ENCODE data around the gene PTPN9.
A peak's percentile ranks its signal among the peaks of the same experiment; 100 is the strongest.
"Not testable (repeated sequence)": the region's sequence is repeated elsewhere in the genome, so short reads cannot be mapped to it uniquely, and the experiment has no call there.

The PTPN9 gene

DNA sequence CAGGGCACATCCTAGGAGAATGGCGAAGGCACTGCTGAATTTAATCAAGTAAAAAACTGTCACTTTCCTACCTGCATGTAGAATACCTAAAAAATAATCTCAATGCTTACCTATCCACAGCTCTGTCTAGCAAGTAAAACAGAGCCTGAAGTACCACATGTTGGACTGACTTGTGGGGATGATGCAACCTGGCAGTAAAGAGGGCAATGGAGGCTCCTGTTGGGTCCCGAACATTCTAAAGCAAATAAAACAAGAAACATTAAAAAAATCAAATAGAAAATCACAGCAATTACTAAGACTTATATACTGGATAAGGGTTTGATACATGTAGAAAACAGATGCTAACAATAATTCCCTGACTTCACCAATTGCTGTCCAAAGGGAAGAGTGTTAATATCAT, 56.1 kb downstream of the PTPN9 start:
- no peak for DNase-seq

DNA sequence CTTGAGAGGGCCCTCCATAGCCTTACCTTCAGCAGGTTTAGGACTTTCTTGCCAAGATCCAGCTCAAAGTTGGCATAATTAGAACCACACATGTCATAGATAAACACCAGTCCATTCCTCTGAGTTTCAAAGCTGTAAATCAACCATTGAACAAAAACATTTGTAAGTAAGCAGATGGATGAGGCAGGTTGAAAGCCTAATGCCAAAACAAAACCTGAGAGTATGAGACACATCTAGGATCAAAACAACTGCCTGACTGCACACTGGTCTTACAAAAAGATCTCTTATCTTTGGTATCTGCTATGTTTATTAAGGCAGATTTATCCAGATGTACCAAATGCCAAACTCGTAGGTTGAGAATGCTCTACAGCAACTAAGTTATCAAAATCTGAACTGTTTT, 61.9 kb downstream of the PTPN9 start:
- no peak for DNase-seq

DNA sequence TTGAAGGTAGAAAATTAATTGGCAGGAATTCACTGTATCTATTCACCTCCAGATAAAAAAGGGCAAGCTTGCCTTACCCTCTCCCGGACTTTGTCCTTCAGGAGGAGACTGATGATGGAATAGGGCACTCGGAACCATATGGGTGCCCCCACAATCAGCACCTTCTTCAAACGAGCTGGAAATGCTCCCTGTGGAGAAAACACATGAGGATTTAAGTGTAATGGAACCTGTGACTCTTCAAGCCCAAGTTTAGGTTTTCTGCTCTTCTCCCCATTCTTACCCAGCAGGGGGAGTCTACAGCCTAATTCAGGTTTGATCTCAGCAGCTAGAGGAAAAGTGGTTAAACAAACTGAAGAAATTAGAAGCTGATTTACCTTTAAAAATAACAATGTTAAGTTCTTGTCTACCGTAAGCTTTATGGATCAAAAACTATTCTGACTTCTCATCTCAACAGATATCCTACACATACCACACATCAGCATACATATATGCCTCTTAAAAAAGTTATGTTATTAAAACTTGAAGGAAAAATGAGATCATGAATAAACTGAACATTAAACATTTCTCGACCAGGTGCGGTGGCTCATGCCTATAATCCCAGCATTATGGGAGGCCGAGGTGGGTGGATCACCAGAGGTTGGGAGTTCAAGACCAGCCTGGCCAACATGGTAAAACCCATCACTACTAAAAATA, 70.1 kb downstream of the PTPN9 start:
- DNase-seq = no peak

DNA sequence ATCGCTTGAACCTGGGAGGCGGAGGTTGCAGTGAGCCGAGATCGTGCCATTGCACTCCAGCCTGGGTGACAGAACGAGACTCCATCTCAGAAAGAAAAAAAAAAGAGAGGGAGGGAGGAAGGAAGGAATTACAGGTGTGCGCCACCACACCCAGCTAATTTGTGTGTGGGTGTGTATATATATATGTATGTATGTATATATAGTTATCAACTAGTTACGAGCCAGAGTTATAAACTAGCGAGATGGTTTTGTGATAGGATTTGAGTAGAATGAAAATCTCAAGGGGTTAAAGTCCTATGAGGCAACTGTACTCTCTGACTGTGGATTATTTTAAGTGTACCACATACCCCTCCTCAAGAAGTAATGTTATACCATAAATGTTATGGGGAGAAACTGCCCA, 76.8 kb downstream of the PTPN9 start:
- DNase-seq = no peak

DNA sequence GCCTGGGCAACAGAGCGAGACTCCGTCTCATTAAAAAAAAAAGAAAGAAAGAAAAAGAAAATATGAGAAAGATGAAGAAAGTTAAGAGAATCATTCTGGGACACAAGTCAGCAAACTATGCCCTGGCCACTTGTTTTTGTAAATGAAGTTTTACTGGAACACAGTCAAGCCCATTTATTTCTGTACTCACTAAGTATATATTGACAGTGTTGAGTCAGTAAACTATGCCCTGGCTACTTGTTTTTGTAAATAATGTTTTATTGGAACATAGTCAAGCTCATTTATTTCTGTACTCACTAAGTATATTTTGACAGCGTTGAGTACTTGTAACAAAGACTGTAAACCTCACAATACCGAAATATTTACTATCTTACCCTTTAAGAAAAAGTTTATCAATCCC, 85.4 kb downstream of the PTPN9 start:
- DNase-seq = no peak

DNA sequence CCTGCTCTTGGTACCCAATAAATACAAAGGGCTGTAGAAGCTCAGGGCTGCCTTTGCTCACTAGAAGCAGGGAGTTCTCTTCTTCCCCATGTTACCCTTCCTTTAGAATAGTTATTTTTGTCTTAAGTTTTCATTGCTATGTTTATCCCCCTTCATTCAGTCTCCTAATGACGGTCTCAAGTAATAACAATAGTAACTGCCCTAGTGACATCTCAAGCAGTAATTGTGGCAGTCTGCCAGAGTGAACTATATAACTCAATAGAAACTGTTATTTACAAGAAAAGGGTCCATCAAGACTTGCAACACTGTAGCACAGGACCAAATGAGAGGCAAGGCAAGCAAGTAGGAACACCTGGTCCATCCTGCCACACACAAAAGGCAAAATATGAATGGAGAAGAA, 95.2 kb downstream of the PTPN9 start:
- DNase-seq = no peak

DNA sequence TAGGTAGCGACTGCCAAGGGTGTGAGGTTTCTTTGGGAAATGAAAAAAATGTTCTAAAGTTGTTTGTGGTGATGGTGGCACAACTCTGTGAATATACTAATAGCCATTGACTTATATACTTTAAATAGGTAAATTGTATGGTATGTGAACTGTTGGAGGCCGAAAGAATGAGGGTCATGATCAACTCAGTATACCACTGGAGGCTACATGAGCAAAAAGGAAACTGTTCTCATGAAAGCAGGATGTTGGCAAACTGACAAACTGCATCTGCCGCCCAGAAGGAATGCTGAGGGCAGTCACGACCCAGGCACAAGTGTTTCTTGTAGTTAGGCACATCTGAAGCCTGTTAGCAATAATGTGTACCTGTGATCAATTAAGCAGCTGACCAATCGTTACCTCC, 95.6 kb downstream of the PTPN9 start:
- not testable (repeated sequence) for DNase-seq

DNA sequence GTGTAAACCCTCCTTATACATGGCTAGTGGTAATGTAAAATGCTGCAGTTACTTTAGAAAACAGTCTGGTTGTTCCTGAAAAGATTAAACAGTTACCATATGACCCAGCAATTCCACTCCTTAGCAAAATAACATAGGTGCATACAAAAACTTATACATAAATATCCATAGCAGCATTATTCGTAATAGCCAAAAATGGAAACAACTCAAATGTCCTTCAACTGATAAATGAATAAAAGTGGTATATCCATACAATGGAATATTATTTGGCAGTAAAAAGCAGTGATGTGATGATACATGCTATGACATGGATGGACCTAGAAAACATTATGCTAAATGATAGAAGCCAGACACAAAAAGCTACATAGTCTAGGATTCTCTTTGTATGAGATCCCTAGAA, 96.0 kb downstream of the PTPN9 start:
- no peak for DNase-seq

DNA sequence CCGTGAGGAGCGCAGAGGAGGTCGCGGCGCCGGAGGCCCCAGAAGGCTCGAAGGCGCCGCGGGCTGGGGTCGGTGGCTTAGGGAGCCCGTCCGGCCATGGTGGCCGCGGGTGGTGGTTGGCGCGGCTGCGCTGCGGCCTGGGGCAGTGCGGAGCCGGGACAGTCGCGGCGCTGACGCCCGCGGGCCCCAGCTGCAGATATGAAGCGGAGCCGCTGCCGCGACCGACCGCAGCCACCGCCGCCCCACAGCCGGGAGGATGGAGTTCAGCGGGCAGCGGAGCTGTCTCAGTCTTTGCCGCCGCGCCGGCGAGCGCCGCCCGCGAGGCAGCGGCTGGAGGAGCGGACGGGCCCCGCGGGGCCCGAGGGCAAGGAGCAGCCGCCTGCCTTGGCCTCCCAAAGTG, 98.7 kb downstream of the PTPN9 start:
- not testable (repeated sequence) for DNase-seq

DNA sequence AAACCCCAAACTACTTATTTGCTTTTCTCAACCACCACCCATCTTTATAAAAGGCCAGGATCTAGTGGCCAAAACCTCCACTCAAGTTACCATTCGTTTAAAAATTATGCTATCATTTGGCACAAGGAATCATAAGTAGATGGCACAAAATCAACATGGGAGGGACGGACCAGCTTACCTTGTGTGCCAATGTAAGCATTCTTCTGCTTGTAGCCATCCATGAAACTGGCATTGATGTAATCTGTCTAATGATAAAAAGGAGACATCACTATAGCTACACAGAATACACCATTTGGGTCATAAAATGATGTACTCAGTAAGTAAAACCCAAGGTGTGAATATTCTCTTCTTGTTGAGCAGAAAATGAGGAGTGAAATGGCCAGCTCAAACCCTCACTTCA, 99.4 kb downstream of the PTPN9 start:
- no peak for DNase-seq

DNA sequence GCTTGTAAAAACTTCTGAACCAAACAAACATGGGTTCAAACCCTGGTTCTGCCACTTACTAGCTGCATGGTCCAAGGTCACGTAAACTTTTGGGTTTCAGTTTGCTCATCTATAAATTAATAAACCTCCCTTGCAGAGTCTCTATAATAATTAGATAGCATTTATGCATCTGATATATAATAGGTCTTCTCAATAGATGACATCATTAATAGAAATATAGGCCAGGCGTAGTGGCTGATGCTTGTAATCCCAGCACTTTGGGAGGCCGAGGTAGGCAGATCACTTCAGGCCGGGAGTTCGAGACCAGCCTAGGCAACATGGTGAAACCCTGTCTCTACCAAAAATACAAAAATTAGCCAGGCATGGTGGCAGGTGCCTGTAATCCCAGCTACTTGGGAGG, 102.0 kb downstream of the PTPN9 start:
- DNase-seq = not testable (repeated sequence)

DNA sequence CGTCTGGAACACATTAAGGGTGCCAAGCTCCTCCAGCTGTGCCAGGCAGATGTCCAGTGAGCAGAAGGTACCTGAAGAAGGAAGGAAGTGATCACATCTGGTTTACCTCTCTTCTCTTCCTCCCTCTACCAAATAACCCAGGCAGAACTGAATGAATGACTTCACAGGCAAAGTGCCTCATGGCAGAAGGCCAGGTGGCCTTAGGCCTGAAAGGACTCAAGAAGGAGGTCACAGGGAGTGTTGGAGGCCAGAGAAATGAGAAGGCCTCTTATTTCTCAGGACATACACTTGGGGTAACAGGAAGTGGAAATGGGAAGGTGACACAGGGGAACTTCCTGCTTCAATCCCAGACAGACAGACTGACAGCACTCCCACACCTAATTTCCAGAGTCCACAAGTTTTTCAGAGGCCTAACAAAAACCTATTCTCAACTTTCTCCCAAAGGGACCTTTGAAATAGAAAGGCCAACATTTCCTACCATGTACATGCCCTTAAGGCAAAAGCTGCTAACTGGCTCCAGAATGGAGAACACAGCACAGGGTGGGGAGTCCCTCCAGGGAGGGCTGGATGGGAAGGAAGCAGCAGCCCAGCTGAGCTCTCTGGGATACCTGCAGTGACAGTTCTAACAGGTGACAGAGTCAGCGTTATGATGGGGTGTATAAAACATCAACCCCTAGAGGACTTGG, 110.1 kb downstream of the PTPN9 start:
- DNase-seq = no peak

DNA sequence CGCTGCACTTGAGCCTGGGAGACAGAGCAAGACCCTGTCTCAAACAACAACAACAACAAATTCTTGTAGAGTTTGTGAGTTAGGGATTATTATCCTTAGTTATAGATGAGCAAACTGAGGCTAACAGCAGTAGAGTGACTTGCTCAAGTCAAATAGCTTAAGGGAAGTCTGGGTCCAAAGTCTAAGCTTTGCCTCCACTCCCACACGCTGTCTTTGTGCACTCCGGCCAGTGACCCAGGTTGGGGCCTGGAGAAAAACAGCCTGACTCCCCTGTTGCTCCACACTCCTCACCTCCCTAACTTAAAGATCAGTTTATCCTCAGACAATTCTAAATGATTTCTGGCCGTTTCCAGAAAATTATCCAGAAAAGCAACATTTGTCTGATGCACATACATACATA, 118.5 kb downstream of the PTPN9 start:
- no peak for DNase-seq

DNA sequence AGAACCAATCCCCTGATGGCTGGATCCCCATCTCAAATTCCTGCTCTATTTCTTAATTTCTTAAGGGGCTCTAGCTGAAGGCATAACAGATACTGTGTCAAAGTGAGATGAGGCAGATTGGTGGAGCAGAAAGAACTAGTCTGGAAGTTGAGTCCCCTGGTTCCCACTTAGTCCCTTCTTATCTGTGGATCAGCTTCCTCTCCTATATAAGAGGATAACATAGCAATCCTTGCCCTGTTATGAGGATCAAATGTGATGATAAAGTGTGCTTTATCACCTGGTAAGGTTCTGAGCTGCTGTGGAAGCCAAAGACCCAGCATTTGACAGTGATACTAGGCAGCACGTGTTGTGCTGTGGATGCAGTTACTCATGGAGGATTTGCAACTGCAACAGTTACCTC, 119.5 kb downstream of the PTPN9 start:
- no peak for DNase-seq

DNA sequence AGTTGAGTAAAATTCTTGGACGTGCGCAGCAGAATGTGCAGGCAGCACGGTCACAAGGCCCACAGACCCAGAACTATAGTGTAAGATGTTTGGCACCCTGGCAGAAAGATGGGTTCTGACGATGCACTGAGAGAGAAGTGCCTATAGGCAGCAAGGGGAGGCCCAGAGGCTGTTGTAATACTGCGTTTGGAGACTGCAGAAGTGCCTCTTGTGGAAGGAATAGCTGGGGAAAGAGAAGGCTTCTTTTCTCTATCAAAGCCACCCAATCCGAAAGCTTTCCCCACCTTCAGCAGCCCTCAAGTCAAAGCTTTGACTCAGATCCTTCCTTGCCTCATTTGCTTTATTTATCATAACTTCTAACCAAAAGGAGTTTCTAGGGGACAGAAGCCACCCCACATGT, 122.4 kb downstream of the PTPN9 start:
- DNase-seq = no peak

DNA sequence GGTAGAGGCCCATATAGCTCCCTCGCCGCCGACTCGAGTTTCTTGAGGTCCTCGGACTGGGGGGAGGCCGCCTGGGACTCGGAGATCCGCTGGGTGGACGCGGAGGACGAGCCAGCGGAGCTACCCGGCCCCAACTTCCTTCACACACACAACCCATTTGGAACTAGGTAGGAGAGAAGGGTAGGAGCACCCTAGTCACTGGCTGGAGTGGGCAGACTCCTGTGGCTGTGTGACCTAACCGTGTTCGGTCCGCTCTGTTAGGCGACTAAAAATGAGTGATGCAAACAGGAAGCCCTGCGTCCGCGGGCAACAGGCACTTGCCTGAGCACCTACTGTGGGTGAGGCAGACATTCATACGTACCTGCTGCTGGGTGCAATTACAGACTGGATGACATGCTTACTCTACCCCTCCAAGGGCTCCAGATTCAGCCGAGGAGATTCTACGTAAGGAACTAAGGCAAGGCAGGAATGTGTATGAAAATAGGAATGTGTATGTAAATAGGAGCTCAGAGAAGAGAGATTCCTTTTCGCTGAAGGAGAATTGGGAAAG, 123.1 kb downstream of the PTPN9 start:
- DNase-seq = no peak

DNA sequence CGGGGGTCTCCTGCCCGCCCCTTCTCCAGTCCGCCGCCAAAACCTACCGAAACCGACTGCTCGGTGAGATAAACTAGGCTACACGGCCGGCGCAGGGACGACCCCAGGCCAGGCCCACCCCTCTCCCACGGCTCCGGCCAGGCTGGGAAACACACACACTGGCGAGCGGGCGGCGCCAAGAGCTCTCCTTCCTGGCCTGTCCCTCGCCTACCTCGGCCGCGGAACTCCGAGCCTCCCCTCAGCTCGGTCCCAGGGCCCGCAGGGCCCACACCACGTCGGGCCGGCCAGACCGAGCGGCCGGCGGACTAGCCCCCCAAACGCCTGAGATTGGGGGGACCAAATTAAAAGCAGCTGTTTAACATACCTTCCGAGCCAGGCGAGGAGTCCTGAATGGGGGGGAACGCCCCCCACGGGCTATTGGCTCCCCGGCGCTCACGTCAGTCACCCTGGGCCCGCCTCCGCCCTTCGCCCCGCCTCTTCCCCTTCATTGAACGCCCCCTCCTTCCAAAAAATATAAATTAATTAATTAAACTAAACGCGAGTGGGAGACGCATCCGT, 123.6 kb downstream of the PTPN9 start:
- peak; percentile 57 for DNase-seq

DNA sequence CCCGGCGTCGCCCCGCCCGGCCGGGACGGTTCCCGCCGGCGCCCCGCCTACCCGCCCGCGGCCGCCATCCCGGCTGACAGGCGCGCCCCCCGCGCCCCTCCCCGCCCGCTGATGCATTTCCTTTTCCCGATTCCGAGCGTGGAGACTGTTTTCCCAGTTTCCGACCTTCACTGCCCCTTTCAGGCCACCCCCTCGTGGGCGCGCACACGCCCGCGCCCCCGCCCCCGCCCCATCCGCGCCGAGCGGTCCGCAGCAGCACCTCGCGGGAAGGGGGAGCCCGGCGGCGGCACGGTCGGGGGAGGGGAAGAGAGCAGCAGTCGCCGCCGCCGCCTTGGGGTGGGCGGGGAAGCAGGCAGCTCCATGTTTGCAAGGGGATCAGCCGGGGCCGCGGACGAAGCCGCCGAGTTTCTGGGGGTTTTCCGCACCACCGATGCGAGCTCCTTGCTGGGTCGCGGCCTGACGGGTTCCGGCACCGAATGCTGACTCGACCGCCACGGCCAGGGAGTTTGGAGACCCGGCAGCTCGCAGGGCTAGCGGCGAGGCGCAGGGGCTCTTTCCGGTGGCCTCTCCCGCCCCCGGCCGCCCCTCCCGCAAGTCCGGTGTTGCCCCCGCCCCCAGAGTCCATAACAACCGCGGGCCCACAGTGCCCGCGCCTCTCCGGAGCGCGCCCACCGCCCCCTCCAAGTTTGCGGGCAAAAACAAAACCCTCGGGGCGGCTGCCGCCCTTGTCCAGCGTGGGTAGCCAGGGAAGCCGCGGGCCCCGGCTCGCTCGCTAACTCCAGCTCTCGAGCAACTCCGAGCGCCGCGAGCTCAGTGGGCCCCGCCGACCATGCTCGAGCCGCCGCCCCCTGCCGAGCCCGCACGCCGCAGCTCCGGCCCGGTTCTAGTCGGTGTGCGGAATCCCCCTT, 124.4 kb downstream of the PTPN9 start:
- DNase-seq = peak; percentile 56

DNA sequence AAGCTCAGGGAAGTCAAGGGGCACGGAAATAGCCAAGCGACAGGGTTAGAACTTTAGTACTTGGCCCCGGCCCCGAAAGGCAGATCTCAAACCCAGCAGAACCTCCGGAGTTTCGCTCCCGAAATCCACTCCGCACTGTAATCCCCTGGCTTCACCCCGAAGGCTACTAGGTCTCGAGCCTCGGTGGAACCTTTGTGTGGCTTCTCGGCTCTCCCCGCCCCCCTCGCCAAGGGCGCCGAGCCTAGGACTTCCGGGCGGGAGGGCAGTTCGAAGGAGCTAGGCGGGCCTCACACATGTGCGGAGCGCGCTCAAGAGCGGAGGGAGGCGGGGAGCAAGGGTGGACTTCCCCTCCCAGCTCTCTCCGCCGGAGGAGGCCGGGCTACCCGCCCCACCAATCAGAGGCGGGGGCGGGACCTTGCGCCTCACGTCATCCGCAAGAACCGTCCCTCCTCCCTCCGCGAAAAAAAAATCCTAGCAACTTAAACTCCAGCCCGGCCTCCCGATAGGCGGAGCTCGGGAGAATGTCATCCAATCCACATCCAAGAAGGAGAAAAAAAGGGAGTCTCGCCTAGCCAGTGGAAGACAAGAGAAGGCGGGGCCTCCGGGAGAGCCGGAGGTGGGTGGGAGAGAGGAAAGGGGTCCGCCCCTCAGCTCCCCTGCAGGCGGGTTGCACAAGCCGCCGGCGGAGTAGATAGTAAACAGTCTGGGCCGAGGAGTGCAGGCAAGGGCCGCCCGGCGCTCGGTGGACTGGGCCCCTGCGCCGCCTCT, 125.2 kb downstream of the PTPN9 start:
- DNase-seq = peak; percentile 97

DNA sequence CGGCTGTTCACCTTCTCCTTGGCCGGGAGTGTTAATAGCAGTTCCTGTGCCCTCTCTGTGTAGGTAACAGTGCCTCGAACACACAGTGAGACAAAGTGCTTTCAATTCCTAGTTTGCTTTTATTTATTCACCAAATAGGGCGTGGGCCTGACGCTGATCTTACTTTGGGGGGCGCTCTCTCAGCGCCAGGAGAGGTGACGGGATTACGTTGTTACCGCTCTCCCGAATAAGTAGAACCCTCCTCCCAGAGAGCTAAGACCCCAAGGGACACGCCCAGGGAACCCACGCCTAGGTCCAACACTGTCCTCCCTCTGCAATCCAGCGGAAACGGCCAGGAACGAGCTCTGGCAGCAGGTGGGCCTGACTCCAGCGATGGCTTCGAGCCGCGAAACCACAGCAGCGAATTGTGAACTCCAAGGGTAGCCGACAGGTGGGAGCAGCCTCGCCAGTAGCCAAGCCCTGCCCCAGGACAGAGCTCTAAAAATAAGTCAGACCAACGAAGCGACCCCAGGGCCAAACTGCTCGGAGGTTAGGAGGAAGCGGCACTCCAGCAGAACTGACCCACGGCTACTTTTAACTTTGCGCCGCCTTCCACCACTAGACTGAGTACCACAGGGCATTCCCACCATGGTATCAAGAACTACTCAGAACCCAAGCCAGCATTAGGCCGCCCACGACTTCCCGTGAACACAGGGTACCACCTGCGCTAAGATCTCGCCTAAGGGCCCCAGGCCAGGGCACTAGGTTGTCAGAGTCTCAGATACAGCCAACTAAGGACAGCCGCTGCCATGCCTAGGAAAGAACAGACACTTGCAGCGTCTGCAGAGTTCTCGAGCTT, 126.0 kb downstream of the PTPN9 start:
- no peak for DNase-seq

DNA sequence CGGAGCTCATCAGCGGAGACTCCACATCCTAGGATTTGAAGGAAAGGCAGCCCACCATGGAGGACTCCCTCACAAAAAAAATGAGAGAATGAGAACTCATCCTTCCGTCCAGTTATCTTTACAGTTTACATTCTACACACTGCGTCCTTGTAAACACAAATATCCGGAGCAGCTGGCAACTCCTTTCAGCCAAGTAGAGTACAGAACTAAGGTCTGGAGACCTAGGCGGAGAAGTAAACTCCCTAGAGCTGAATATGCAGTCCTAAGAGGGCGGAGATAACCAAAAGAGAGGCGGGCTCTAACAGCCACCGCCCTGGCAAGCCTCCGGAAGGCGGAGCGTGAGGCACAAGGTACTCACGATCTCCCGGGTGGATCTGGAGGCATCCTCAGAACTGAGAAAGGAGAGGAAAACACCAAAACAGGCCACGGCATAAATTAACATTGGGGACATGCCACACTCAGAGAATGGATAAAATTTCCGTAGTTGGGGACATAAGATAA, 126.7 kb downstream of the PTPN9 start:
- peak; percentile 54 for DNase-seq
